ENCODE results near the gene ZNF260. TPM values are rescaled to one million over a fixed set of nuclear protein-coding genes. Genes with fewer than 3 reads are reported as not detected.
"Not testable (repeated sequence)": the region's sequence is repeated elsewhere in the genome, so short reads cannot be mapped to it uniquely, and the experiment has no call there.

Gene ZNF260
- total RNA-seq, 1 donor = 23.9 TPM

GRCh38 chr19:36492689-36493453, 35.2 kb downstream of the ZNF260 start:
- peak; percentile 58 for DNase-seq (ENCODE audit: low read depth)

GRCh38 chr19:36490846-36491245, 37.2 kb downstream of the ZNF260 start:
- not testable (repeated sequence) for DNase-seq (ENCODE audit: low read depth); H3K4me3 ChIP-seq (ENCODE audit: low read depth, low read length)

More at GRCh38 chr19:36492689-36493453, 35.2 kb downstream of the ZNF260 start:
- TF ChIP-seq CTCF (IDR thresholded peaks at IDR 0.05; ENCODE audit: insufficient read depth, low read length) = peak; percentile 67
- not testable (repeated sequence) for H3K4me3 ChIP-seq (ENCODE audit: low read depth, low read length)

DNA sequence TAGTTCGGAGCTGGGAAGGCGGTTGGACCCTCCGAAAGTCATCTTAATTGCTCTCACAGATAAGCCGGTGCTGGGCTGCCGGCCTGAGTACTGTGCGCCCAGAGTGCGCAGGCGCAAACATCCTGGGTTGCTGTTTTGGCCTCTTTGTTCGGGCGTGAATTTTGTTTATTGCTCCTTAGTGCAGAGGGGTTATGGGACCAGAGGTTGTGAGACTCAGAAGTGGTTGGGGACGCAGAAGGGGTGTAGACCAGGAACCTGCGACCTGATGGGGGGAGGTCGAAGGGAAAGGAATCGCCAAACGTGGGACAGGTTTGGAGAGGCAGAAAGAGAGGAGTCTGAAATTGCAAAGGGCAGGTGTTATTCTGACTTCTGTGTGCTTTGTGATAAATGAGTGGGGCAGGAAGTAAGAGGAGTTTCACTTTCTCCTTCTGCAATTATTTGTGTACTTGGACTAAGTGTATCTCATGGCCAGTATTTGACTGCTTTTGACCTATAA, 38.1 kb downstream of the ZNF260 start:
- peak; percentile 97 for DNase-seq (ENCODE audit: low read depth)
- H3K4me3 ChIP-seq (ENCODE audit: low read depth, low read length) = peak overlapping the region; percentile 100
- TF ChIP-seq CTCF (IDR thresholded peaks at IDR 0.05; ENCODE audit: insufficient read depth, low read length) = no peak

GRCh38 chr19:36489118-36489919, 38.8 kb downstream of the ZNF260 start, which contains the start of gene ZNF566:
ZNF566 (minus strand) TSS chr19:36489561; CDS start chr19:36476557, 13,004 bp downstream.
- peak; percentile 98 for DNase-seq (ENCODE audit: low read depth)
- peak; percentile 19 for TF ChIP-seq CTCF (IDR thresholded peaks at IDR 0.05; ENCODE audit: insufficient read depth, low read length)
- H3K4me3 ChIP-seq (ENCODE audit: low read depth, low read length) = peak within 1 kb of the TSS; percentile 100

DNA sequence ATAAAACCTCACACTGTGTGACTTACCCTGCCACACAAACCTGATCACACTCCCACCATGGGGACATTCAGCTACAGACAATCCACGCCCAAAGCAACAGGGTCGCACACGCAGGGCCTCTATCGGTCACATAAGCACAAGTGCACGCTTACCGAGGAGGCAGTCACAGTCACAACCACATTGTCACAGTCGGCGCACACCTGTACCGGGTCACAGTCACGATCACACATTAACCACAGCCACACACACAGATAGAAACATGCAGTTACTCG, 39.3 kb downstream of the ZNF260 start:
- no peak for TF ChIP-seq CTCF (IDR thresholded peaks at IDR 0.05; ENCODE audit: insufficient read depth, low read length)
- H3K4me3 ChIP-seq (ENCODE audit: low read depth, low read length) = peak overlapping the region; percentile 100
- no peak for DNase-seq (ENCODE audit: low read depth)

GRCh38 chr19:36488118-36488845, 39.8 kb downstream of the ZNF260 start:
- TF ChIP-seq CTCF (IDR thresholded peaks at IDR 0.05; ENCODE audit: insufficient read depth, low read length) = no peak
- peak overlapping the region; percentile 100 for H3K4me3 ChIP-seq (ENCODE audit: low read depth, low read length)
- peak; percentile 2 for DNase-seq (ENCODE audit: low read depth)

Measured in fibroblast of the aortic adventitia (primary cell).